ENCODE results near the gene HOXB4. TPM values are rescaled to one million over a fixed set of nuclear protein-coding genes. Genes with fewer than 3 reads are reported as not detected.

The HOXB4 gene
- total and polyA plus RNA-seq, 2 donors from 2014 or later, result 4.4 to 22.6 TPM

- peak overlapping the region; percentile 97 for H3K27ac ChIP-seq (ENCODE audit: low read depth in 2 of 2, low read length in 2 of 2)
- no peak for TF ChIP-seq CTCF (IDR thresholded peaks at IDR 0.05; ENCODE audit: borderline replicate concordance, extremely low read depth, insufficient read depth)
- H3K9ac ChIP-seq (ENCODE audit: low read length in 3 of 3), result peak overlapping the region; percentile 38 to 98 (median 82)
- no peaks in the 10 kb centered on the region for H3K27me3 ChIP-seq (ENCODE audit: control insufficient read depth, insufficient read depth, low read length)
- H3K36me3 ChIP-seq (ENCODE audit: control insufficient read depth in 2 of 3, insufficient read depth in 3 of 3, low read length in 3 of 3), result no peaks in the 10 kb centered on the region
- no peak for FAIRE-seq
- H3K4me3 ChIP-seq (ENCODE audit: low read length in 3 of 3), result peak overlapping the region; percentile 48 to 85 (median 52)
- H3K9me3 ChIP-seq (ENCODE audit: control insufficient read depth in 2 of 3, insufficient read depth in 1 of 3, low read length in 3 of 3), result peaks cover 0 to 3% (median 0%) of the 10 kb centered on the region in 3 donors
- peak in 3 of 5 donors; percentile 68 to 87 (median 80) for DNase-seq
- H3K4me1 ChIP-seq (ENCODE audit: control insufficient read depth in 2 of 3, insufficient read depth in 2 of 3, low read depth in 1 of 3, low read length in 3 of 3), result peaks cover 3 to 12% (median 12%) of the 10 kb centered on the region in 3 donors
- intact Hi-C loops (cut with DNase I), result no loop called here
Observed at GRCh38 chr17:48609033-48609432, 30.9 kb upstream of the HOXB4 start.

- Histone ChIP-seq H3K36me3 (ENCODE audit: control insufficient read depth in 2 of 3, insufficient read depth in 3 of 3, low read length in 3 of 3) (no peaks in the 10 kb centered on the region), H3K9me3 (ENCODE audit: control insufficient read depth in 2 of 3, insufficient read depth in 1 of 3, low read length in 3 of 3) (peaks cover 0 to 3% (median 0%) of the 10 kb centered on the region in 3 donors), H3K4me1 (ENCODE audit: control insufficient read depth in 2 of 3, insufficient read depth in 2 of 3, low read depth in 1 of 3, low read length in 3 of 3) (peaks cover 3 to 12% (median 12%) of the 10 kb centered on the region in 3 donors), H3K4me3 (ENCODE audit: low read length in 3 of 3) (peak overlapping the region; percentile 11 to 85 (median 52)), H3K27me3 (ENCODE audit: control insufficient read depth, insufficient read depth, low read length) (no peaks in the 10 kb centered on the region), H3K9ac (ENCODE audit: low read length in 3 of 3) (peak overlapping the region in 2 of 3 donors; percentile 59 to 98), H3K27ac (ENCODE audit: low read depth in 2 of 2, low read length in 2 of 2) (peak overlapping the region; percentile 97)
- no peak for TF ChIP-seq CTCF (IDR thresholded peaks at IDR 0.05; ENCODE audit: borderline replicate concordance, extremely low read depth, insufficient read depth)
- intact Hi-C loops (cut with DNase I), result no loop called here
- FAIRE-seq, result no peak
- no peak for DNase-seq
Observed at GRCh38 chr17:48608494-48608834, 30.3 kb upstream of the HOXB4 start.

GRCh38 chr17:48606892-48607614 is 28.9 kb upstream of the HOXB4 start:
- DNase-seq (no peak), FAIRE-seq (no peak)
- Histone ChIP-seq H3K36me3 (ENCODE audit: control insufficient read depth in 2 of 3, insufficient read depth in 3 of 3, low read length in 3 of 3) (no peaks in the 10 kb centered on the region), H3K9ac (ENCODE audit: low read length in 3 of 3) (peak overlapping the region; percentile 69 to 79 (median 77)), H3K27ac (ENCODE audit: low read depth in 2 of 2, low read length in 2 of 2) (peak overlapping the region; percentile 90 to 94), H3K4me3 (ENCODE audit: low read length in 3 of 3) (peak overlapping the region in 2 of 3 donors; percentile 51 to 54), H3K27me3 (ENCODE audit: control insufficient read depth, insufficient read depth, low read length) (no peaks in the 10 kb centered on the region), H3K9me3 (ENCODE audit: control insufficient read depth in 2 of 3, insufficient read depth in 1 of 3, low read length in 3 of 3) (peaks cover 0 to 3% (median 0%) of the 10 kb centered on the region in 3 donors), H3K4me1 (ENCODE audit: control insufficient read depth in 2 of 3, insufficient read depth in 2 of 3, low read depth in 1 of 3, low read length in 3 of 3) (peaks cover 3 to 12% (median 12%) of the 10 kb centered on the region in 3 donors)
- intact Hi-C loops (cut with DNase I), result no loop called here
- no peak for TF ChIP-seq CTCF (IDR thresholded peaks at IDR 0.05; ENCODE audit: borderline replicate concordance, extremely low read depth, insufficient read depth)
